WTC11 (cell line): ENCODE measurements around the gene PLXNB2. TPM values are rescaled to one million over a fixed set of nuclear protein-coding genes. Genes with fewer than 3 reads are reported as not detected.
A peak's percentile ranks its signal among the peaks of the same experiment; 100 is the strongest.

Source experiments
- ATAC-seq: fragments of 200-7000 bp; cut with Tn5 transposase; 2 replicates; pipeline ENCODE4 v1.10.0; 2021; ENCODE audit warnings: mild to moderate bottlenecking, moderate library complexity
- CTCF ChIA-PET: fragments of 300-600 bp; sonication (Branson Sonifier 250); formaldehyde crosslinking; loops from one replicate; lab custom pipeline; 2021; ENCODE audit warnings: antibody characterized with exemption; lab: Charles Lee
- POLR2A ChIA-PET: fragments of 350-600 bp; sonication (Branson Sonifier 250); formaldehyde crosslinking; loops from one replicate; lab custom pipeline; 2021; ENCODE audit warnings: antibody characterized with exemption; lab: Charles Lee
- DNase-seq: peaks from one replicate; pipeline ENCODE4 v3.0.0; 2021; ENCODE audit warnings: low spot score
- H3K27ac Mint-ChIP-seq: 2 replicates; pipeline ENCODE4 v1.8.0; 2021; ENCODE audit warnings: mixed read lengths
- H3K27me3 Mint-ChIP-seq: 2 replicates; pipeline ENCODE4 v1.8.0; 2021; ENCODE audit warnings: low read depth, mild to moderate bottlenecking, moderate library complexity, mixed read lengths
- H3K36me3 Mint-ChIP-seq: 2 replicates; pipeline ENCODE4 v1.8.0; 2021; ENCODE audit warnings: mixed read lengths
- H3K4me1 Mint-ChIP-seq: 2 replicates; pipeline ENCODE4 v1.8.0; 2022; ENCODE audit warnings: mixed read lengths
- H3K4me3 Mint-ChIP-seq: 2 replicates; pipeline ENCODE4 v1.8.0; 2021; ENCODE audit warnings: mild to moderate bottlenecking, moderate library complexity, mixed read lengths
- H3K9me3 Mint-ChIP-seq: 2 replicates; pipeline ENCODE4 v1.8.0; 2021; ENCODE audit warnings: mixed read lengths
- ARID4B ChIP-seq: sonication (generic); formaldehyde crosslinking; IDR thresholded peaks from 2 replicates; pipeline ENCODE4 v1.8.0; 2023; ENCODE audit warnings: missing genetic modification reagents, mild to moderate bottlenecking, borderline replicate concordance
- CBFB ChIP-seq: sonication (generic); formaldehyde crosslinking; IDR thresholded peaks from 2 replicates; pipeline ENCODE4 v1.8.1; 2022; ENCODE audit warnings: mild to moderate bottlenecking, low read depth, missing genetic modification reagents
- ELF4 ChIP-seq: sonication (generic); formaldehyde crosslinking; IDR thresholded peaks from 2 replicates; pipeline ENCODE4 v1.8.1; 2022; ENCODE audit warnings: low read depth, mild to moderate bottlenecking, moderate library complexity, missing genetic modification reagents
- FOXP1 ChIP-seq: sonication (generic); formaldehyde crosslinking; IDR thresholded peaks from 2 replicates; pipeline ENCODE4 v1.8.0; 2022; ENCODE audit warnings: missing genetic modification reagents, mild to moderate bottlenecking, moderate library complexity, borderline replicate concordance
- HMGXB4 ChIP-seq: sonication (generic); formaldehyde crosslinking; IDR thresholded peaks from 2 replicates; pipeline ENCODE4 v1.8.1; 2023; ENCODE audit warnings: mild to moderate bottlenecking, moderate library complexity, missing genetic modification reagents
- ZBTB43 ChIP-seq: sonication (generic); formaldehyde crosslinking; IDR thresholded peaks from 2 replicates; pipeline ENCODE4 v1.8.1; 2023; ENCODE audit warnings: mild to moderate bottlenecking, missing genetic modification reagents
- total RNA-seq: library from RNA; stranded (reverse); gene quantifications from 3 replicates; pipeline ENCODE4 v1.2.3, GENCODE V29; 2021
- TF ChIP-seq, protein P1 (sequence below): fragments of 250-450 bp; sonication (Bioruptor Pico); IDR thresholded peaks from 2 replicates; pipeline ENCODE4 v2.1.2; 2022; ENCODE audit warnings: mild to moderate bottlenecking, moderate library complexity
- TF ChIP-seq, protein P2 (sequence below): sonication (generic); formaldehyde crosslinking; IDR thresholded peaks from 2 replicates; pipeline ENCODE4 v1.8.1; 2022; ENCODE audit warnings: mild to moderate bottlenecking, missing genetic modification reagents, moderate library complexity, borderline replicate concordance
- TF ChIP-seq, protein P3 (sequence below): sonication (generic); formaldehyde crosslinking; IDR thresholded peaks from 2 replicates; pipeline ENCODE4 v1.8.1; 2022; ENCODE audit warnings: low read depth, missing genetic modification reagents, borderline replicate concordance

The PLXNB2 gene
- total RNA-seq, 1 experiment from 2014 or later: 113 TPM

- TF ChIP-seq ZBTB43: no peak
Measured at GRCh38 chr22:50293441-50294318, 13.8 kb downstream of the PLXNB2 start (continued).

DNA sequence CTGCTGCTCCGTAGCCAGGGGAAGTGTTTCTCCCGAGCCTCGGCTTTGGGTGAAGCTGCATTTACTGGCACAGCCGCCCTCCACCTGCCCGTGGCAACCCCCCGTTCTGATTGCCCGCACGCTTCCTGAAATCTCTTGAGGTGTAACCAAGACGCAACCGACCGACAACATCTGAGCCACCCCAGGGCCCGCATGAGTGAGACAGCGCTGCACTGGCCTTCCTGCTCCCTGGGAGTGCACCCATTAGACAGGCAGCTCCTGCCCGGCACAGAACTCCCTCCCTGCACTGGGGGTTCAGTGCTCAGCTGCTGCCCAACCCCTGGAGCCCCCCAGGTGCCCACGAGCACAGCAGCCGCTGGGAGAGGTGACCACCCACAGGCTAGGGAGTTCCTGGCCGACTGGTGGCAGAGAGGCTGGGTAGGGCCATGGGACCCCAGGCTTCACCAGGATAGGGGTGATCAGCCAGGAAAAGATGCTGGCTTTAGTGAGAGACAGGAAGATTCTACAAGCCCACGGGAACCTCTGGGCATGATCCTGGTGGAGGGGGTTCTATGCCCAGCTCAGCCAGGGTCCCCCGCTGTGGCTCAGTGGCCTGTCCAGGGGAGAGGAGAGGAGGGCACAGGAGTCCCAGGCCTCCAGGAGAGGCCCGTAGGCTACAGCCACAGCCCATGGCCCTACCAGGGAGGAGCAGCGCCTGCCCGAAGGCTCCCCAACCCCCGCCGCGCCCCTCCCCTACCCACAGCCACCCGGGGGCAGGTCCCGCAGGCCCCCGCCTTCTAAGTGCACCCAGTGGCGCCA, 14.6 kb downstream of the PLXNB2 start:
- ATAC-seq (peak; percentile 13), DNase-seq (no peak)
- CTCF ChIA-PET: interaction anchor here (0.7 to 3.3 kb wide), 10 partner anchors 10 to 263 kb away, joined by 3 to 41 read pairs (median 10); partner anchors contain the start of genes DENND6B, HDAC10, LMF2 and MAPK12
- no peak for TF ChIP-seq CBFB (CRISPR knock-in tag)
- peak; percentile 3; the same call in 1 of the 2 replicates for TF ChIP-seq HMGXB4 (CRISPR knock-in tag)
- TF ChIP-seq, protein P1, sequence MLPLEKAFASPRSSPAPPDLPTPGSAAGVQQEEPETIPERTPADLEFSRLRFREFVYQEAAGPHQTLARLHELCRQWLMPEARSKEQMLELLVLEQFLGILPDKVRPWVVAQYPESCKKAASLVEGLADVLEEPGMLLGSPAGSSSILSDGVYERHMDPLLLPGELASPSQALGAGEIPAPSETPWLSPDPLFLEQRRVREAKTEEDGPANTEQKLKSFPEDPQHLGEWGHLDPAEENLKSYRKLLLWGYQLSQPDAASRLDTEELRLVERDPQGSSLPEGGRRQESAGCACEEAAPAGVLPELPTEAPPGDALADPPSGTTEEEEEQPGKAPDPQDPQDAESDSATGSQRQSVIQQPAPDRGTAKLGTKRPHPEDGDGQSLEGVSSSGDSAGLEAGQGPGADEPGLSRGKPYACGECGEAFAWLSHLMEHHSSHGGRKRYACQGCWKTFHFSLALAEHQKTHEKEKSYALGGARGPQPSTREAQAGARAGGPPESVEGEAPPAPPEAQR: no peak
- Mint-ChIP-seq H3K36me3 (no peaks in the 10 kb centered on the region; the same call in 1 of the 2 replicates), H3K9me3 (no peaks in the 10 kb centered on the region), H3K4me3 (peak overlapping the region; percentile 42), H3K4me1 (peaks cover 20% of the 10 kb centered on the region), H3K27ac (peak overlapping the region; percentile 91), H3K27me3 (no peaks in the 10 kb centered on the region)
- POLR2A ChIA-PET: interaction anchor here (0.6 to 2.0 kb wide), 6 partner anchors 10 to 48 kb away, joined by 3 to 10 read pairs (median 4); partner anchors contain the start of gene PLXNB2

GRCh38 chr22:50289942-50290630, 17.4 kb downstream of the PLXNB2 start:
- POLR2A ChIA-PET: no interaction called here
- peaks cover 12% of the 10 kb centered on the region for H3K4me1 Mint-ChIP-seq
- no peak overlapping the region for H3K27ac Mint-ChIP-seq
- H3K9me3 Mint-ChIP-seq: no peaks in the 10 kb centered on the region
- ATAC-seq: no peak
- no peak for DNase-seq
- TF ChIP-seq, protein P2, sequence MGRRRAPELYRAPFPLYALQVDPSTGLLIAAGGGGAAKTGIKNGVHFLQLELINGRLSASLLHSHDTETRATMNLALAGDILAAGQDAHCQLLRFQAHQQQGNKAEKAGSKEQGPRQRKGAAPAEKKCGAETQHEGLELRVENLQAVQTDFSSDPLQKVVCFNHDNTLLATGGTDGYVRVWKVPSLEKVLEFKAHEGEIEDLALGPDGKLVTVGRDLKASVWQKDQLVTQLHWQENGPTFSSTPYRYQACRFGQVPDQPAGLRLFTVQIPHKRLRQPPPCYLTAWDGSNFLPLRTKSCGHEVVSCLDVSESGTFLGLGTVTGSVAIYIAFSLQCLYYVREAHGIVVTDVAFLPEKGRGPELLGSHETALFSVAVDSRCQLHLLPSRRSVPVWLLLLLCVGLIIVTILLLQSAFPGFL (CRISPR knock-in tag): no peak
- TF ChIP-seq, protein P3, sequence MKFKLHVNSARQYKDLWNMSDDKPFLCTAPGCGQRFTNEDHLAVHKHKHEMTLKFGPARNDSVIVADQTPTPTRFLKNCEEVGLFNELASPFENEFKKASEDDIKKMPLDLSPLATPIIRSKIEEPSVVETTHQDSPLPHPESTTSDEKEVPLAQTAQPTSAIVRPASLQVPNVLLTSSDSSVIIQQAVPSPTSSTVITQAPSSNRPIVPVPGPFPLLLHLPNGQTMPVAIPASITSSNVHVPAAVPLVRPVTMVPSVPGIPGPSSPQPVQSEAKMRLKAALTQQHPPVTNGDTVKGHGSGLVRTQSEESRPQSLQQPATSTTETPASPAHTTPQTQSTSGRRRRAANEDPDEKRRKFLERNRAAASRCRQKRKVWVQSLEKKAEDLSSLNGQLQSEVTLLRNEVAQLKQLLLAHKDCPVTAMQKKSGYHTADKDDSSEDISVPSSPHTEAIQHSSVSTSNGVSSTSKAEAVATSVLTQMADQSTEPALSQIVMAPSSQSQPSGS (CRISPR knock-in tag): no peak
- no peak for TF ChIP-seq FOXP1 (CRISPR knock-in tag)
- TF ChIP-seq ELF4: no peak
- no peak for TF ChIP-seq ARID4B (CRISPR knock-in tag)
- H3K27me3 Mint-ChIP-seq: no peaks in the 10 kb centered on the region
- CTCF ChIA-PET: interaction anchor here (0.5 to 1.7 kb wide), 4 partner anchors 14 to 37 kb away, joined by 3 to 7 read pairs (median 3); no protein-coding TSS in a partner anchor
- no peak overlapping the region for H3K4me3 Mint-ChIP-seq
- H3K36me3 Mint-ChIP-seq: peaks cover 4% of the 10 kb centered on the region; the same call in 1 of the 2 replicates
